ENCODE data around the gene GINS3. TPM values are rescaled to one million over a fixed set of nuclear protein-coding genes. Genes with fewer than 3 reads are reported as not detected.

Gene GINS3
- total RNA-seq, 1 donor = 4.7 TPM

DNA sequence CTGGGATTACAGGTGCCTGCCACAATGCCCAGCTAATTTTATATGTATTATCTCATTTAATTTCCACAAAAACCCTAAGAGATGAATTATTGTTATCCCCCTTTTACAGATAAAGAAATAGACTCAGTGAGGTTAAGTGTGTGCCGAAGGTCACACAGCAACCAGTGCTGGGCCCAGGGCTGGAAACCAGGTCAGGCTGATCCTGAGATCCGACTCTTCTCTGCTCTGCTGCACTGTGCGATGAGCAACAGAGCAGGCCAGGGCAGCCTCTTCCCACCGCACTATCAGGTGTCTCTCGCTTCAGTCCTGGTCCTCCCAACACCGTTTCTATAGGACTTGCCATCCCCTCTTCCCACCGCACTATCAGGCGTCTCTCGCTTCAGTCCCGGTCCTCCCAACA lies 24.8 kb downstream of the GINS3 start:
- no peak overlapping the region for H3K4me3 ChIP-seq (ENCODE audit: low read depth, low read length)
- no peak for TF ChIP-seq CTCF (IDR thresholded peaks at IDR 0.05; ENCODE audit: insufficient read depth, low read depth, low read length)
- no peak for DNase-seq (ENCODE audit: low read depth)

GRCh38 chr16:58417600-58417999 lies 25.3 kb downstream of the GINS3 start:
- no peak for TF ChIP-seq CTCF (IDR thresholded peaks at IDR 0.05; ENCODE audit: insufficient read depth, low read depth, low read length)
- no peak for DNase-seq (ENCODE audit: low read depth)
- no peak overlapping the region for H3K4me3 ChIP-seq (ENCODE audit: low read depth, low read length)

- TF ChIP-seq CTCF (IDR thresholded peaks at IDR 0.05; ENCODE audit: insufficient read depth, low read depth, low read length) = no peak
- DNase-seq (ENCODE audit: low read depth) = no peak
- H3K4me3 ChIP-seq (ENCODE audit: low read depth, low read length) = no peak overlapping the region
Observed at GRCh38 chr16:58418026-58418425, 25.8 kb downstream of the GINS3 start.

- peak; percentile 5 for DNase-seq (ENCODE audit: low read depth)
Observed at GRCh38 chr16:58418601-58419000, 26.3 kb downstream of the GINS3 start.

DNA sequence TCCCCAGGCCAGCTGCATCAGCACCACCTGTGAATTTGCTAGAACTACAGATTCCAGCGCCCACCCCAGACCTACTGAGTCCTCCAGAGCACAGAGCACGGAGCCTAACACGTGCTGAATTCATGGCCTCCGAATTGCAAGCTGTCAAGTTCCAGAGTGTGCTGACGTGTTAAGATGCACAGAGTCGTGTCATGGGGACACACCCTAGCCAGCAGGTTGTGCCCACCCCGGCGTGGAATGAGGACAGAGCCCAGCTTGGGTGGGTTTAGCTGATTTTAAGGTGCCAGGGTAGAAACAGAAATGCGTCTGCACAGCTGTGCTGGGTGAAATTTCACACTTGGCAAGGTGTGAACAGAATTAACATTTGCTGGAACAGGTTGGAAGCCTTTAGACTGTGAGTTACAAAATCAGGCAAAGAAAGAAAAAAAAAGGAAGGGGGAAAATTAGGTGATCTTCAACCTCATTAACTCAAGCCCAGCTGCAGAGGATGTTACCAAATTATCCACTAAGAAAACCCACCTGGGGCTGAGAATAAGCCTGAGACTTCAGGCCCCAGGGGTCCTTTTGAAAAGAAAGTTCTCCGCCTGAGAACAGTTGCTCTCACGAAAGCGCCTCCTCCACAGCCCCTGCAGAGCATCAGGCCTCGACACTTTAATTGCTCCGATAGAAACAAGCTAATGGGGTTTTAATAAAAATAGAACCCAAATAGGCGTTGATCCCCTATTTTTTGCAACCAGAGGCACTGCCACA lies 27.1 kb downstream of the GINS3 start:
- TF ChIP-seq CTCF (IDR thresholded peaks at IDR 0.05; ENCODE audit: insufficient read depth, low read depth, low read length) = no peak
- no peak overlapping the region for H3K4me3 ChIP-seq (ENCODE audit: low read depth, low read length)
- DNase-seq (ENCODE audit: low read depth) = no peak

More at GRCh38 chr16:58418601-58419000, 26.3 kb downstream of the GINS3 start:
- H3K4me3 ChIP-seq (ENCODE audit: low read depth, low read length) = no peak overlapping the region
- TF ChIP-seq CTCF (IDR thresholded peaks at IDR 0.05; ENCODE audit: insufficient read depth, low read depth, low read length) = no peak

DNA sequence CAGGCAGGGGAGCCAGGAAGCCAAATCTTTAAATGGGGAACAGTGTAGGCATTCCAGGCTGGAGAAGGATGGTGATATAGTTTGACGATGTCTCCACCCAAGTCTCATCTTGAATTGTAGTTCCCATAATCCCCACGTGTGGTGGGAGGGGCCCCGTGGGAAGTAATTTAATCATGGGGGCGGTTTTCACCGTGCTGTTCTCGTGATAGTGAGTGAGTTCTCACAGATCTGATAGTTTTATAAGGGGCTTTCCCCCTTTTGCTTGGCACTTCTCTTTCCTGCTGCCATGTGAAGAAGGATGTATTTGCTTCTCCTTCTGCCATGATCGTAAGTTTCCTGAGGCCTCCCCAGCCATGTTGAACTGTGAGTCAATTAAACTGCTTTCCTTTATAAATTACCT lies 28.8 kb downstream of the GINS3 start:
- H3K4me3 ChIP-seq (ENCODE audit: low read depth, low read length) = no peak overlapping the region
- TF ChIP-seq CTCF (IDR thresholded peaks at IDR 0.05; ENCODE audit: insufficient read depth, low read depth, low read length) = no peak
- no peak for DNase-seq (ENCODE audit: low read depth)

DNA sequence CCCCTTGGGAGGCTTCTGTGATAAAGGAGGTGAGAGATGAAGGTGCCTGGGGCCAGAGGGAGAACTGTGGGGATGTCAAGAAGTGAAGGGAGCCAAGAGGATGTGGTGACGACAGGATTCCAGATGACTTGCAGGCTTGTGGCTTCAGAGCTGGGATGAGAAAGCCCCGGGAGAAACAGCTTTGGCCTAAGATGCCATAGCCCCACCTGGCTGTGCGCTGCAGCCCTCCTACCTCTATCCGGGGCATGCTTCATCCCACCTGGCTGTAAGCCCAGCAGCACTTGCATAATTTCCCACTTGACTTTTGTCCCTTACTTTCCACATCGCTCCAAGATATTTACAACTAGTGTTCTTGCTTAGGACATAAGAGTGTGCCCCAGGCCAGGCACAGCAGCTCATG lies 29.3 kb downstream of the GINS3 start:
- DNase-seq (ENCODE audit: low read depth) = no peak
- H3K4me3 ChIP-seq (ENCODE audit: low read depth, low read length) = no peak overlapping the region
- no peak for TF ChIP-seq CTCF (IDR thresholded peaks at IDR 0.05; ENCODE audit: insufficient read depth, low read depth, low read length)

Data from fibroblast of villous mesenchyme (primary cell).